GM19328 (cell line): ENCODE measurements around the gene NOL4L.

Source experiments
- ATAC-seq: cut with Tn5 transposase; IDR thresholded peaks from one replicate; pipeline ENCODE4 v1.9.1; 2021; ENCODE audit warnings: mild to moderate bottlenecking, moderate library complexity; ENCODE audit not compliant: unreplicated experiment

Gene NOL4L

GRCh38 chr20:32544260-32544722 is 40.8 kb downstream of the NOL4L start:
- ATAC-seq = no peak

DNA sequence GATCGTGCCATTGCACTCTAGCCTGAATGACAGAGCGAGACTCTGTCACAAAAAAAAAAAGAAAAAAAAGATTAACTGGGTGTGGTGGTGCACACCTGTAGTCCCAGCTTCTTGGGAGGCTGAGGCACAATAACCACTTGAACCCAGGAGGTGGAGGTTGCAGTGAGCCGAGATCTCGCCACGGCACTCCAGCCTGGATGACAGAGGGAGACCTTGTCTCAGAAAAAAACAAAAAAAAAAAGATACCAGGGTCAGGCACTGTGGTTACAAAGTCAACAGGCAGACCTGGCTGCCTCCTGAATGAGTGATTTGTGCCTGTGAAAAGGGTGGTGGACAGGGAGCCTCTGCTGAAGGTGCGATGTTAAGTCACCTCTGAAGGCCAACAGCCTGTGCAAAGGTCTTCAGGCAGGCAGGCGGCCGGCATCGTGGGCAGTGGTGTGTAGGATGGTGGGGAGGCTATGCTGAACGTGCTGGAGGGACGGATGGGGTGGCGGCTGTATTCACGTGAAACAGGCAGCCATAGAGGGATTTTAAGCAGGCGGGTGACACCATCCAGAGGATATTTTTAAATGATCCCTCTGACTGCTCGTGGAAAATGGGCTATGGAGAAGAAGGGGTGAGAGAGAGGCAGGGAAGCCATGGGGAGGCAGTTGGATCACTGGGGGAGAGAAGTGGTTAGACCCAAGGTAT is 41.4 kb downstream of the NOL4L start:
- no peak for ATAC-seq

DNA sequence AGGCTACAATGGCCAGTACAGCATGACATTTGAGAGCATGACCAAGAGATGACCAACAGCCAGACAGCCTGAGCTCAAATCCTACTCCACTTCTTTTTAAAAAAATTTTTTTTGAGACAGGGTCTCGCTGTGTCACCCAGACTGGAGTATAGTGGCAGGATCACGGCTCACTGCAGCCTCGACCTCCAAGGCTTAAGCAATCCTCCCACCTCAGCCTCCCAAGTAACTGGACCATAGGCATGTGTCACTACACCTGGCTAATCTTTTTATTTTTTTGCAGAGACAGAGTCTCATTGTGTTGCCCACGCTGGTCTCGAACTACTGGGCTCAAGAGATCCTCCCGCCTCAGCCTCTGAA is 42.9 kb downstream of the NOL4L start:
- no peak for ATAC-seq

DNA sequence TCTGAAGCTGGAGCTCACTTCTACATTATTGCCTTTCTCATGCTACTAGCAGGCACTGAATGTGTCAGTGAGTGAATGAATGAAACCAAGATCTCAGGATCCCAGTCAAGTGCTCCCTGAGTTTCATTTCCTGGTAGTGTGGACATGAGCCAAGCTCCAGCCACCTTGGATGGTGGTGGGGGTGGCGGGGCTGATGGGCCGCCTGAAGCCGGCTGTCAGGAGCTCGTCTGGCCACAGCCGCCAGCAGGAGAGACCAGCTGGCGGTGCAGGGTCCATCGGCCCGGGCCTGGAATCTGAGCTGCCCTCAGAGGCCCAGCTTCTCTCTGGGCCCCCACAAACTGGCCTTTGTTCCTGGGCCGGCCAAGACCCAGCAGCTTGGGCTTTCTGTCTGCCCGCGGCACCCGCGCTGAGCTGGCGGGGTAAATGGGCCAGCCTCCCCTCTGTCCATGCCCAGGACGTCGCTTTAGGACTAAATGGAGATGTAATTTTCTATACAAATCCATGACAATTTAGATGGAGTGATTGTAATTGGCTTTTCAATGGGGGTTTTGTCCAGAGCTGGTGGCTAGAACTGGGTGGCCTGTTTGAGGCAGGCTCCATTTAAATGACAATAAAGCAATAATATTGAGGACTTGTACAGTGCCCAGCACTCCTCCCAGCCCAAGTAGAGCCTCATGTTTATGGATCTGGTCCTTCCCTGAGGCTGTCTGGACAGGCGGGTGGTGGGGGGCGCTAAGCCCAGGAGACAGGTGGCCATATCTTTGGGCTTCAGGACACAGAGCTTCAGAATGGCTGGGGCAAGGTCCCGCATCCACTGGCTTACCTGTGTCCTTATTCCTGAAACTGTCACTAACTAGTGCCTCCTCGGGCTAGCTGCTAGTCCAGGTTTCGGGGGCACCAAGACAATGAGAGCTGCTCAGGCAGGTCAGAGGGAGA is 43.5 kb downstream of the NOL4L start:
- no peak for ATAC-seq

- ATAC-seq = no peak
These were observed 45.1 kb downstream of the NOL4L start for GRCh38 chr20:32539817-32540675.

GRCh38 chr20:32539026-32539816 is 45.9 kb downstream of the NOL4L start:
- ATAC-seq = no peak

DNA sequence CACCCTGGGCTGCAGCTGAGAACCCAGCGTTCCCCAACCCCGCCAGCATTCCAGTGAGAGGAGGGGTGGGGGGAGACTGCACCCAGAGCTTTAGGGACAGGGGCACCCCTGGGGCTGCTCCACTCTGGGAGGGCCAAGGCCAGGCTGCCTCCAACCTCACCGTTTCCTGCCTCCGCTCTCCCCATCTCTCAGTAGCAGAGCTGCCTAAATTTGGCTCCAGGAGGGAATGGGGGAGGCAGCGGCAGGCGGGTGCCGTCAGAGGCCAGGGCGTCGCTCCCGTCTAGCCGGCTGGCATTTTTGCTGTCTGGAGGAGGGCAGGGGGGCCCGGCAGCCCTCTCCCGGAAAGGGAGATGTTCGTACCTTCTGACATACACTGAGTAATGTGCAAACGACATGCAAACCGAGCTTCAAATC is 46.6 kb downstream of the NOL4L start:
- no peak for ATAC-seq

- ATAC-seq = no peak
These were observed 47.2 kb downstream of the NOL4L start for GRCh38 chr20:32537657-32538525.

DNA sequence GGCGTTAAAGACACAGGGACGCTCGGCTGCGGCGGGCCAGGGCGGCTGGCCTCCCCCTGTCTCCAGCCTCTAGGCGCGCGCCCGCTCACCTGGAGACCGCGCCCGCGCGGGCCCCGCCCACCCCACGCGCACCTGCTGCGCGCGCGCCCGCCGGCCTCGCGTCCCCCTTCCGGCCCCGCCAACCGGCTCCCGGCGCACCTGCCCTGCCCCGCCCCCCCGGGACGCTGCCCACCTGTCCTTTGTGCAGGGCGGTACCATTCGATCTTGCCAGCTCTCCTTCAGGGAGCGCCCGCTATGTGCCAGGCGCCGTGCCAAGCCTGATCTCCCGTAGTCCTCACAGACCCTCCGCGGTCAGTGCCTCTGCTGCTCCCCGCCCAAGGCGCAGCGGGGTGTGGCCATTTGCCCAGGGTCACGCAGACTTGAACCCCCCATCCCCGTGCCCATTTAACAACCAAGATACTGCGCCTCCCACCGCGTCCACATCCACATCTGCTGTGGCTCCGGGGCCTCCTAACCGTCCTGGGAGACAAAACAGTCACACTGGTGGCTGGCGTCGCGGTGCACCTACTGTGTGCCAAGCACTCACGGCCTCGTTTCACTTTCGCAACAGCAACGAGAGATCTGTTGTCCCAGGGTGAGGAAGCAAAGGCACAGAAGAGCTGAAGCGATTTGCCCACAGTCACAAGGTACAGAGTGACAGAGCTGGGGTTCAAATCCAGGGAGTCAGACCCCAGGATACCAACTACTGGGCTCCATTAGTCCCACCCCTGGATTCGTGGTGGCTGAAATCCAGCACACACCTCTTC is 48.1 kb downstream of the NOL4L start:
- no peak for ATAC-seq

DNA sequence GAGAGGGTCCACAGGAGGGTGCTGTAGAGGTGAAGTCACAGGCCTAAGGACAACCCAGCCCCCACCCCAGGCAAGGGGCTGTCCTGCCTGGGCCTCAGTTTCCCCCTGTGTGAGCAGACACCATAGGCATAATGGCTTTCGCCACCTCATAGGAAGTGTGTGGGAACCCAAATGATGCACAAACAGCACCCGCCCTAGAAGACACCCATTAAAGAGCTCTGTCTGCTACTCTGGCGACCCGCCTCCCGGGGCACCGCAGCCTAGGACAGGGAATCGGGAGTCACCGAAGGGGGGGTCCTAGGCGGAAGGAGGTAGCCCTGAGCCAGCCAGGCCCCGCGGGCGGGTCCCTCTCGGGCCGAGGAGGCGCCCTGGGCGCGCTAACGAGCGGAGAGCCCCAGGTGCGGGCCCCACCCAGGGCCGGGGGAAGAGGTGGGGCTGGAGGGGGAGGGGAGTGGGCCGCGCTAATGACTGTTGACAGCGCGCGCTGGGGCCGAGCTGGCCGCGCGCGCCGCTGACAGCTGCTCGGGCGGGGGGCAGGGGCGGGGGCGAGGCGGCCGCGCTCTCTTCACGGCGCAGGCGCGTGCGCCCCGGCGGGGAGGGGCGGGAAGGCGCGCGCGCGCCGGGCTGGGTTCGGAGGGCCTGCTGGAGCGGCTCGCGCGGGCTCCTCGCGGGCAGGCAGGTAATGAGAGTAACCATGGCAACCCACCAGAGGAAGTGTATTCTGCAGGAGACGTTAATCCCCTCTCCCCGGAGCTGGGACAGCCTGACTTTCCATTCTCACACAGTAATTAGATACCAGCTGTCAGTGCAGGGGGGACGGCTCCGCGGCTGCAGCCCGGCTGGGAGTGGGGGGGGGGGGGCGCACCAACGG is 48.9 kb downstream of the NOL4L start:
- ATAC-seq = no peak

DNA sequence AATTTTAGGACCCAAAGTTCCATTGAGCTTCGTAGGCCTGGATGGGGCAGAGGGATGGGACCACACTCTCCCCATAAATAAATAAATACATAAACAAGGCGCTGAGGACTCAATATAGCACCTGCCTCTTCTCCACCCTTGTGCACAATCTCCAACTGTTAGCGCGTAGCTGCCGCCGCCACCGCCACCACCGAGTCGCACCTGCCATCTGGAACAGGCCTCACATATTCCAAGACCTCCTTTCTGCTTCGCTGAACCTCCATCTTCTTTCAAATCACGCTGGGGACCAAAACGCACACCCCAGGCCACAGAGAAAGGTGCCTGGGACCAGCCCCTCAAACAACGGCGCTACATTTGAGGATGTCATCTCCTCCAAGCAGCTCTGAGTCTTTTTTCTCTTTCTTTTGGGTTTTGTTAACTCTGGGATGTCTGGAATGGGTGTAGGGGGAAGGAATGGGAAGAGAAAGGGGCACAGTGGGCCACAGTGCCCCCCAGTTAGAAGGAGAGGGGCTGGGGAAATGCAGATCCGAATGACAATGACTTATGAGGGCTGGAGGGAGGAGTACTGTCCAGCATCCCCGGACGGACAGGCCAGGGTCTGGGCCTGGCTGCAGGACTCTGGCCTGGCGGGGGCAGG is 49.7 kb downstream of the NOL4L start:
- ATAC-seq = no peak

DNA sequence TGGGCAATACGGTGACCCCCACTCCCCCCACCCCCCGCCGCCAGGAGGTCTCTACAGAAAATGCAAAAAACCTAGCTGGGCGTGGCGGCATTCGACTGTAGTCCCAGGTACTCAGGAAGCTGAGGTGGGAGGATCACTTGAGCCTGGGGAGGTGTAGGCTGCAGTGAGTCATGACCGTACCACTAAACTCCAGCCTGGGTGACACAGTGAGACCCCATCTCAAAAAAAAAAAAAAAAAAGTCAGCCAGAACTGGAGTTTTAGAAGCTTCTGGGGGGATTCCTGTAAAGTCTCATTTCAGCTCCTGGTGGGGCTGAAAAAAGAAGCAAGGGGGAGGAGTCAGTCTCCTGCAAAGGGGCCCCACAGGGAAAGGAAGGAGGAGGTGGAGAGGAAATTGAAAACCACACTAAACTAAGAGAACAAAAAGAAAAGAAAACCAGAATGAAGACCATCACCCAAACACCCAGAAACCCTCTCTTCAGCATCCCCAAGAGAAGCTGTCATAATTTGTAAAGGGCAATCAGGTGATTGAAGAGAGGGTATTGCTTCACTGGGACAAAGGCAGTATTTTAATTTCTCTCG is 50.4 kb downstream of the NOL4L start:
- ATAC-seq = no peak

GRCh38 chr20:32533732-32534131 is 51.4 kb downstream of the NOL4L start:
- no peak for ATAC-seq

DNA sequence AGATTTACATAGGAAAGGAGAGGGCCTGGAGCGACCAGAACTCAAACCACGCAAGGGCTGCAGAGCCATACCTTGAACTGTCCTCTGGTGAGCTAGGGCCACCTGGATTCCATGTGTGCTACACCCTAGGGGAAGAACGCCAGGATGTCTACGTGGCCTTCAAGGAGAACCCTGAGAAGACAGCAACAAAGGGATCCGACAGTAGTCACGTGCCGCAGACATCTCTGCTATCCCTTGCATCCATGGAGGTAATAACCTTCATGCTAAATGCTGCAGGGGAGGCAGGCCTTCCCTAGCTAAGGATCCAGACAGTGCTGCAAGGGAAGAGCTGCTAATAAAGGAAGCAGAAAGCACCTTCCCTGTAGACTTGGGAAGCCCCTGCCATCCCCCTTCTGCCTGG is 52.9 kb downstream of the NOL4L start:
- ATAC-seq = no peak

DNA sequence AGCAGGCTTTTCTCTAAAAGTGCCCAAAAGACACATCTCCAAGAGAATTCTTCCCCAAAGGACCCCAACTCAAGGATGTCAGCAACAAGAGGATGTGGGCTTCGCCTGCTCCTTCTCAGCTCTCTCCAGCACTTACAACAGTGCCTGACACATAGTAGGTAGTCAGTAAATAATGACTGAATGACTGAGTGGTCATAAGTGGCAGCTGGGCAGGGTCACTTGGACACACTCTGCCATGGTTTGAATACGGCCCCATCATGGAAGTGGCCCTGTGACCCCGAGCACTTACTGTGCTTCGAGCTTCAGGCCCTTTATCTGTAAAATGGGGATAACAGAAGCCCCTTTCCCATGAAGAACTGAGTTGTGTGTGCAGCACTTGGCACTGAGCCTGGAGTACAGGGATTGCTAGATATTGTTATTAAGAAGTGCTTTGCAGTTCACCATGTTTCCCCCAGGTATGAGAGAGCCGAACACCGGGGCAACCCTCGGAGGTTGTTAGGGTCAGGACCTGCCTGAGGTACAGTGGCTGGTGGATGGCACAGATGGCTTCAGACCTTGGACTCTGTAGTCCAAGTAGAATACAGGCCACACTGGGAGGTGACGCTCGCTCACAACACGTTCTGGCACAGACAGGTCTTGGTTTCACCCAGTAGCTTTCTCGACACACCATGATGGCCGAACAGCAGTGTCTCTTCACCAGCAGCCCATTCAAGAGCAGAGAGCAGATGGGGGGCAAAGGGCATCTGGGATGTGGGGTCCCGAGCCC is 56.0 kb downstream of the NOL4L start:
- ATAC-seq = no peak
